NT2/D1 (cell line): Measurements from ENCODE around the gene CTIF.

Source experiments
- SUZ12 ChIP-seq: IDR thresholded peaks from 2 replicates; pipeline ENCODE4 v1.6.1; 2011; ENCODE audit not compliant: insufficient read length, insufficient read depth; ENCODE audit errors: extremely low read depth
- YY1 ChIP-seq: IDR thresholded peaks from 2 replicates; pipeline ENCODE4 v1.6.1; 2011; ENCODE audit not compliant: insufficient read length, insufficient read depth
- ZNF274 ChIP-seq: IDR thresholded peaks from 2 replicates; pipeline ENCODE4 v1.6.1; 2011; ENCODE audit warnings: mild to moderate bottlenecking, low read depth, low read length

DNA sequence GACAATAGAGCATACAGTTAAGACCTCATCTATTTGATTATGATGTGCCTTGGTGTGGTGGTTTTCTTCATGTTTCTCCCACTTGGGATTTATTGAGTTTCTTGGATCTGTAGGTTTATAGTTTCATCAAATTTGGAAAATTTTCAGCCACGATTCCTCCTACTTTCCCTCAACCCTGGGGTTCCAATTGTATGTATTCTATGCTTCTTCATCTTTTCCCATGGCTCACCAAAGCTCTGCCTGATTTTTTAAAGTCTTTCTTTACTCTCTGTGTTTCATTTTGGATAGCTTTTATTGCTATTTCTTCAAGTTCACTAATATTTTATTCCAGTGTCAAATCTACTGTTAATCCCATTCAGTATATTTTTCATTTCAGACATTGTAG is 132.7 kb downstream of the CTIF start:
- TF ChIP-seq YY1 (no peak), SUZ12 (no peak), ZNF274 (no peak)
